Bronchial epithelial cell (primary cell): ENCODE results near the gene UGP2. TPM values are rescaled to one million over a fixed set of nuclear protein-coding genes. Genes with fewer than 3 reads are reported as not detected.

ENCODE experiments used
- DNase-seq: peaks from one replicate; pipeline ENCODE4 v3.0.0-alpha.2; 2010; ENCODE audit warnings: low read depth
- FAIRE-seq: peaks from 2 replicates; lab custom pipeline; 2011; peaks lifted over from hg19 to GRCh38; lab: Jason Lieb, UNC
- H3K27me3 ChIP-seq: 2 replicates; pipeline ENCODE4 v1.5.1; 2011; ENCODE audit warnings: low read length; ENCODE audit not compliant: control insufficient read depth, insufficient read depth
- H3K36me3 ChIP-seq: 2 replicates; pipeline ENCODE4 v1.5.1; 2011; ENCODE audit warnings: low read length; ENCODE audit not compliant: control insufficient read depth, insufficient read depth
- H3K4me3 ChIP-seq: 2 replicates; pipeline ENCODE4 v1.5.1; 2011; ENCODE audit warnings: mild to moderate bottlenecking, low read depth, low read length, control low read depth
- CTCF ChIP-seq: IDR thresholded peaks from 2 replicates; pipeline ENCODE4 v1.5.1; 2011; ENCODE audit warnings: mild to moderate bottlenecking, moderate library complexity, low read length, control low read depth, inconsistent platforms; ENCODE audit not compliant: insufficient read depth, severe bottlenecking
- total RNA-seq: library from RNA; depleted of rRNA; stranded (reverse); fragments of >200 nt; gene quantifications from 2 replicates; pipeline ENCODE4 v1.2.1, GENCODE V29; 2014

UGP2 gene
- total RNA-seq, 1 donor from 2014 or later, result 127 TPM

GRCh38 chr2:63888490-63889402 is 47.0 kb downstream of the UGP2 start:
- peaks cover 13% of the 10 kb centered on the region for H3K36me3 ChIP-seq

GRCh38 chr2:63890678-63891077 is 49.0 kb downstream of the UGP2 start:
- H3K27me3 ChIP-seq, result no peaks in the 10 kb centered on the region
- peaks cover 11% of the 10 kb centered on the region for H3K36me3 ChIP-seq
- DNase-seq (no peak), FAIRE-seq (no peak)
- no peak overlapping the region for H3K4me3 ChIP-seq
- no peak for TF ChIP-seq CTCF

More at GRCh38 chr2:63888490-63889402, 47.0 kb downstream of the UGP2 start:
- peak; percentile 39 for DNase-seq
- no peak for FAIRE-seq
- H3K4me3 ChIP-seq, result no peak overlapping the region
- H3K27me3 ChIP-seq, result no peaks in the 10 kb centered on the region
- peak; percentile 62 for TF ChIP-seq CTCF

GRCh38 chr2:63891488-63892030 is 49.9 kb downstream of the UGP2 start:
- Histone ChIP-seq H3K36me3 (peaks cover 6% of the 10 kb centered on the region), H3K27me3 (no peaks in the 10 kb centered on the region), H3K4me3 (no peak overlapping the region)
- FAIRE-seq (no peak), DNase-seq (no peak)
- TF ChIP-seq CTCF, result no peak

GRCh38 chr2:63893163-63893562 is 51.5 kb downstream of the UGP2 start:
- no peak for TF ChIP-seq CTCF
- DNase-seq, result no peak
- H3K4me3 ChIP-seq, result no peak overlapping the region
- peaks cover 5% of the 10 kb centered on the region for H3K36me3 ChIP-seq
- no peak for FAIRE-seq
- no peaks in the 10 kb centered on the region for H3K27me3 ChIP-seq

GRCh38 chr2:63894167-63894566 is 52.5 kb downstream of the UGP2 start:
- H3K4me3 ChIP-seq, result no peak overlapping the region
- H3K27me3 ChIP-seq, result no peaks in the 10 kb centered on the region
- no peak for DNase-seq
- H3K36me3 ChIP-seq, result peaks cover 5% of the 10 kb centered on the region
- no peak for TF ChIP-seq CTCF
- FAIRE-seq, result no peak
